ENCODE results near the gene DDX54. TPM values are rescaled to one million over a fixed set of nuclear protein-coding genes. Genes with fewer than 3 reads are reported as not detected.

DDX54 gene
- total RNA-seq, 2 donors from 2014 or later = 35.1 to 38.0 TPM

DNA sequence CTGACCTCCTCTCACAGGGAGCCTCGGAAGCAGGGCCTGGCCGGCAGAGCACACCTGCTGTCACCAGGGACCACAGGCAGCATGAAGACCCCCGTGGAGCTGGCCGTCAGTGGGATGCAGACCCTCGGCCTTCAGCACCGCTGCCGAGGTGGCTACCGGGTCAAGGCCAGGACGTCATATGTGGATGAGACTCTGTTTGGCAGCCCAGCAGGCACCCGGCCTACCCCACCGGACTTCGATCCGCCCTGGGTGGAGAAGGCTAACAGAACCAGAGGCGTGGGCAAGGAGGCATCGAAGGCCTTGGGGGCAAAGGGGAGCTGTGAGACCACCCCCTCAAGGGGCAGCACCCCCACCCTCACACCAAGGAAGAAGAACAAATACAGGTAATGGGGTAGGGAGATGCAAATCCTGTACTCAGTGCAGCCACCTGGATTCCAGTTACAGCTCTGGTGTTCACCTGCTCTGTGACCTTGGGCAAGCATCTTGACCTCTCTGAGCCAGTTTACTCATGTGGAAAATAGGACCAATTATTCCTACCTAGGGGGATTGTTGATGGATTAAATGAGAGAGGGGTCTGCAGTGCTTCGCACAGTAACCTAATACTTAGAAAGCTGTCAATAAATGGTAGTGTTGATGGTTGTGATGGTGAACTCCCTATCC, 1.5 kb upstream of the DDX54 start:
- no peaks in the 10 kb centered on the region for H3K9me3 ChIP-seq
- DNase-seq (ENCODE audit: low spot score) = no peak
- no peaks in the 10 kb centered on the region for H3K27me3 ChIP-seq
- no peak overlapping the region for H3K4me3 ChIP-seq
- H3K27ac ChIP-seq = no peak overlapping the region
- peaks cover 0 to 27% of the 10 kb centered on the region in 2 donors for H3K4me1 ChIP-seq
- peaks cover 7% of the 10 kb centered on the region for H3K36me3 ChIP-seq
- no peak for TF ChIP-seq CTCF (IDR thresholded peaks at IDR 0.05)

- Histone ChIP-seq H3K9me3 (no peaks in the 10 kb centered on the region), H3K4me3 (peak overlapping the region; percentile 98 to 100), H3K4me1 (peaks cover 0 to 27% of the 10 kb centered on the region in 2 donors), H3K27ac (peak overlapping the region; percentile 91 to 98), H3K27me3 (no peaks in the 10 kb centered on the region), H3K36me3 (no peaks in the 10 kb centered on the region)
- no peak for DNase-seq (ENCODE audit: low spot score)
- TF ChIP-seq CTCF (IDR thresholded peaks at IDR 0.05) = no peak
Measured at GRCh38 chr12:113186033-113186365, 721 bp upstream of the DDX54 start.

DNA sequence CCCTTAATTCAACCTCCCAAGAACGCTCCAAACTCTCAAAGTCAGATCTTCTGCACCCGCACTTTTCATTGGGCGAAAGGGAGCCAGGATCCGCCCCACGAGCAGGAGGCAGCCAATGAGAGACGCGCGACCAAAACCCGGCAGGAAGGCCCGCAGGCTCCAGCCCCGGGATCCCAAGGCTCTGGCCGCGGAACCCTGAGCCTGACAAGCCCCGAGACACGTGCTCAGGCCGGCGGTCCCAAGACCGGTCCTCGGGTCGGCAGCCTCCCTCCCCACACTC, 438 bp downstream of the DDX54 start:
- peaks cover 10% of the 10 kb centered on the region for H3K36me3 ChIP-seq
- no peaks in the 10 kb centered on the region for H3K9me3 ChIP-seq
- H3K27ac ChIP-seq = peak overlapping the region; percentile 91 to 98
- no peaks in the 10 kb centered on the region for H3K27me3 ChIP-seq
- TF ChIP-seq CTCF (IDR thresholded peaks at IDR 0.05) = no peak
- DNase-seq (ENCODE audit: low spot score) = peak; percentile 90
- peaks cover 0 to 27% of the 10 kb centered on the region in 2 donors for H3K4me1 ChIP-seq
- peak overlapping the region; percentile 98 to 100 for H3K4me3 ChIP-seq

DNA sequence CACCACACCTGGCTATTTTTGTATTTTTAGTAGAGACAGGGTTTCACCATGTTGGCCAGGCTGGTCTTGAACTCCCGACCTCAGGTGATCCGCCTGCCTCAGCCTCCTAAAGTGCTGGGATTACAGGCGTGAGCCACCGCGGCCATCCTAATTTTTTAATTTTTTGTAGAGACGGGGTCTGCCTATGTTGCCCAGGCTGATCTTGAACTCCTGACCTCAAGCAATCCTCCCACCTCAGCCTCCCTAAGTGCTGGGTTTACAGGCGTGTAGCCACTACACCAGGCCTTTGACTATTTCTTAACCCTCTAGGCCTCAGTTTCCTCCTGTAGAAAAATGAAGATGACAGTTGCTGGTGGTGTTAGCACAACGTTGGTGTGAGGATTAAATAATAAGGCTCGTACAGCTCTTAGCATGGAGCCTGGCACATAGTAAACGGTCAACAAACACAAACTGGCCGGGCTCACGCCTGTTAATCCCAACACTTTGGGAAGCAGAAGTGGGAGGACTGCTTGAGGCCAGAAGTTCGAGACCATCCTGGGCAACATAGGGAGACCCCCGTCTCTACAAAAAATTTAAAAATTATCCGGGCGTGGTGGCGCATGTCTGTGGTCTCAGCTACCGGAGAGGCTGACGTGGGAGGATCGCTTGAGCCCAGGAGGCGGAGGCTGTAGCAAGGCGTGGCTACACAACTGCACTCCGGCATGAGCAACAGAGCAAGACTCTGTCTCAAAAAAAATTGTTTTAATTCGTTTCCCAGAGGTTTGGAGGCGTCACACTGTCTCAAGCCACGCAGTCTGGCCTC, 979 bp downstream of the DDX54 start:
- Histone ChIP-seq H3K4me3 (peak overlapping the region; percentile 98 to 100), H3K9me3 (no peaks in the 10 kb centered on the region), H3K27ac (peak overlapping the region; percentile 91 to 98), H3K36me3 (peaks cover 15% of the 10 kb centered on the region), H3K27me3 (no peaks in the 10 kb centered on the region), H3K4me1 (peaks cover 0 to 27% of the 10 kb centered on the region in 2 donors)
- TF ChIP-seq CTCF (IDR thresholded peaks at IDR 0.05) = no peak
- DNase-seq (ENCODE audit: low spot score) = no peak

- Histone ChIP-seq H3K36me3 (peaks cover 27% of the 10 kb centered on the region), H3K27ac (no peak overlapping the region), H3K4me1 (peaks cover 0 to 27% of the 10 kb centered on the region in 2 donors), H3K4me3 (no peak overlapping the region), H3K9me3 (no peaks in the 10 kb centered on the region), H3K27me3 (no peaks in the 10 kb centered on the region)
- DNase-seq (ENCODE audit: low spot score) = no peak
- TF ChIP-seq CTCF (IDR thresholded peaks at IDR 0.05) = no peak
Measured at GRCh38 chr12:113183030-113183589, 2.2 kb downstream of the DDX54 start.
